Measurements from ENCODE around the gene PPP3CA. TPM values are rescaled to one million over a fixed set of nuclear protein-coding genes. Genes with fewer than 3 reads are reported as not detected.

PPP3CA gene
- total RNA-seq, 1 donor from 2014 or later, result 48.0 TPM

DNA sequence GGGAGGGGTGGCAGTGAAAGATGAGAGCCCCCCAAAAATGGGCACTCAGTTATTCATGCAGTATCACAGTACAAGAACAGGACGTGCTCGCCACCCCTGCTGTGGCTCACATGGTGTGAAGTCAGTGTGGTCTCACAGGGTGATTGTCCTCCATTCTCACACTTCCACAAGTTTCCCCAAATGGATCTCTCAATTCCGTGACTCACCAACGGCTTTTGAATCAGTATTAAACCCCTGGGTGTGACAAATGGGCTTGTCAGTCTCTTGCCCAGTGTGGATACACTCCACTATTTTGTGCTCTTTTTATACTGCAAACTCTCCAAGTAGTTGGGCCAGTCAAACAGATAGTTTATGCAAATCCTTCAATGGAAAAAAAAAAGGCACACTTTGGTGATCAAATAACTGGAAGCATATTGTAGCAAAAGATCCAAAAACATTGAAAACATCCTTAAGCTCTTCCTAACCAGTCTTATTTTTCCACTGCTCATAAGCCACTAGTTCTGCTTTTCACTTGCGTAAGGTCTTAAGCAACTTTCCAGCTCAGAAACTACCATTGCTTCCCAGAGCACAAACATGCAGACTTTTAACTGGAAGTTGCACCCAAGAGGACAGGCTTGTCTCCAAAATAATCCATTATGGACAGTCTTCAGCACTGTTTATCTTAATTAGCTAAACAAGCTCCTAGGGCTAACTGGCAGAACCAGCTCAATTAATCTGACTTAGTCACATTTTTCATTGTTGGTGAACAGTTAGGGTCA lies 365.7 kb downstream of the PPP3CA start:
- intact Hi-C loops (cut with DNase I), result no loop called here

DNA sequence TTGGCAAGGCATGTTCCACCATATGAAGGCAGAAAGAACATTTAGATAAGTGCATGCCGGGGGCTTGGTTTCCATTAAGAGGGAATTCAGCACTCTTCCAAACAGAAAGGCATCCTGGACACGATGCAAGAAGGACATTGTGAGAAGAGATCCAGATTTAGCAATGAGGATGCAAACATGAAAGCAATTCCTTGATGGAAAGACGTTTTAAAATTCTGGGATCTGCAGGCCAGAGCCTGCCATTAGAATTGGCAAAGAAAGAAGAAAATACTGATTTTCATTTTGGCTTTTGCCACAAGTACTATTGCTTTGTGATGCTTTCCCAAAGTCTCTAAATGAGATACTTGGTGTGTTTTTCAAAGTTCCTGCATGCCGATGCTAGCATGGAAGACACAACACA lies 367.6 kb downstream of the PPP3CA start:
- H3K27me3 ChIP-seq, result no peaks in the 10 kb centered on the region
- TF ChIP-seq, protein P1, sequence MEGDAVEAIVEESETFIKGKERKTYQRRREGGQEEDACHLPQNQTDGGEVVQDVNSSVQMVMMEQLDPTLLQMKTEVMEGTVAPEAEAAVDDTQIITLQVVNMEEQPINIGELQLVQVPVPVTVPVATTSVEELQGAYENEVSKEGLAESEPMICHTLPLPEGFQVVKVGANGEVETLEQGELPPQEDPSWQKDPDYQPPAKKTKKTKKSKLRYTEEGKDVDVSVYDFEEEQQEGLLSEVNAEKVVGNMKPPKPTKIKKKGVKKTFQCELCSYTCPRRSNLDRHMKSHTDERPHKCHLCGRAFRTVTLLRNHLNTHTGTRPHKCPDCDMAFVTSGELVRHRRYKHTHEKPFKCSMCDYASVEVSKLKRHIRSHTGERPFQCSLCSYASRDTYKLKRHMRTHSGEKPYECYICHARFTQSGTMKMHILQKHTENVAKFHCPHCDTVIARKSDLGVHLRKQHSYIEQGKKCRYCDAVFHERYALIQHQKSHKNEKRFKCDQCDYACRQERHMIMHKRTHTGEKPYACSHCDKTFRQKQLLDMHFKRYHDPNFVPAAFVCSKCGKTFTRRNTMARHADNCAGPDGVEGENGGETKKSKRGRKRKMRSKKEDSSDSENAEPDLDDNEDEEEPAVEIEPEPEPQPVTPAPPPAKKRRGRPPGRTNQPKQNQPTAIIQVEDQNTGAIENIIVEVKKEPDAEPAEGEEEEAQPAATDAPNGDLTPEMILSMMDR (IDR thresholded peaks at IDR 0.05), result no peak

More for the DNA sequence above, 365.7 kb downstream of the PPP3CA start:
- Histone ChIP-seq H3K27ac (no peak overlapping the region), H3K4me1 (no peaks in the 10 kb centered on the region), H3K36me3 (no peaks in the 10 kb centered on the region), H3K27me3 (no peaks in the 10 kb centered on the region), H3K9me3 (no peaks in the 10 kb centered on the region), H3K4me3 (no peak overlapping the region)
- DNase-seq (no peak), ATAC-seq (peak; percentile 63)
- TF ChIP-seq, protein P1 (IDR thresholded peaks at IDR 0.05), result no peak

GRCh38 chr4:100977746-100978397 lies 369.5 kb downstream of the PPP3CA start:
- ATAC-seq, result peak; percentile 29
- no peak overlapping the region for H3K4me3 ChIP-seq
- no peak overlapping the region for H3K27ac ChIP-seq
- no peaks in the 10 kb centered on the region for H3K4me1 ChIP-seq
- TF ChIP-seq, protein P1 (IDR thresholded peaks at IDR 0.05), result no peak
- DNase-seq, result no peak
- H3K36me3 ChIP-seq, result no peaks in the 10 kb centered on the region
- H3K27me3 ChIP-seq, result no peaks in the 10 kb centered on the region
- H3K9me3 ChIP-seq, result no peaks in the 10 kb centered on the region
- intact Hi-C loops (cut with DNase I), result no loop called here

More for the DNA sequence above, 367.6 kb downstream of the PPP3CA start:
- no peaks in the 10 kb centered on the region for H3K9me3 ChIP-seq
- no peaks in the 10 kb centered on the region for H3K36me3 ChIP-seq
- intact Hi-C loops (cut with DNase I), result no loop called here
- no peak overlapping the region for H3K4me3 ChIP-seq
- DNase-seq (no peak), ATAC-seq (no peak)
- H3K4me1 ChIP-seq, result no peaks in the 10 kb centered on the region
- H3K27ac ChIP-seq, result no peak overlapping the region

DNA sequence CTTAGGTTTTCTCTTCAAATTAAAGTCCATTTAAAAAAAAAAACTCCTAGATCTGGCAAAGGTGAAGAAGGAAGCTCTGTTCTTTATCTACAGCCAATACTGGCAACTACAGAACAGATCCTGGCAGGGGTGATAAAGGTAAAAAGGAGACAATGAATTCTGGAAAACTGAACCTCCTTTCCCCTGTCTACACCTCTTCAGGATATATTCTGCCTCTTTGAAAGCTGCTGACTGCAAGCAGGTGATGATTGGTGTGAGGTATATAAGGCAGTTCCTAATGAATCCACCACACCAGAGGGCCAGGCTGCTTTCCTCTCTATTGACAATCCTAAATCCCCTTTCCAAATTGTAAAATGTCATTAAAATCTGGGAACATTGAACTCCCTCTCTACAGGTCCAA lies 370.1 kb downstream of the PPP3CA start:
- Histone ChIP-seq H3K36me3 (no peaks in the 10 kb centered on the region), H3K27me3 (no peaks in the 10 kb centered on the region), H3K9me3 (no peaks in the 10 kb centered on the region), H3K4me3 (no peak overlapping the region), H3K27ac (no peak overlapping the region), H3K4me1 (no peaks in the 10 kb centered on the region)
- TF ChIP-seq, protein P1 (IDR thresholded peaks at IDR 0.05), result no peak
- intact Hi-C loops (cut with DNase I), result no loop called here
- ATAC-seq, result no peak
- DNase-seq, result no peak

Small RNA genes within 50 kb of the gene (microRNA-seq; reads per million reads assigned to microRNA genes)
- gene MIR1255A (ENCODE audit: borderline microRNAs expressed) (not detected), gene MIR8066 (ENCODE audit: borderline microRNAs expressed) (not detected)
